ENCODE measurements around the gene PDE6D. TPM values are rescaled to one million over a fixed set of nuclear protein-coding genes. Genes with fewer than 3 reads are reported as not detected.

The PDE6D gene
- polyA plus RNA-seq, 2 donors: 14.0 to 18.8 TPM

DNA sequence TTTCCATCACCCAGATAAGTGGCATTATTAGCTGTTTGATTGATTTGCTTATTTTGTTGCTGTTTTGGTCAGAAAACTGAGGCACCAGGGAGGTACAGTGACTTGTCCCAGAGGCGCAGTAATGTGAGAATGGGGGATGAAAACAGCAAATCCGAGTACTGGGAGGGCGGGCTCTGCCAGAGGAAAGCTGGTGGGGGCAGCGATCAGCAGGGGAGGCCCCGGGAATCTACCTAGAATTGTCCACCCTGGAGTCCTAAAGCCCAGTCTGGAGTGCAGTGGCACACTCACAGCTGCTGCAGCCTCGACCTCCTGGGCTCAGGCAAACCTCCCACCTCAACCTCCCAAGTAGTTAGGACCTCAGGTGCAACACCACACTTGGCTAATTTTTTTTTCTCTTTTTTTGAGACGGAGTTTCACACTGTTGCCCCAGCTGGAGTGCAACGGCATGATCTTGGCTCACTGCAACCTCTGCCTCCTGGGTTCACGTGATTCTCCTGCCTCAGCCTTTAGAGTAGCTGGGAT lies 89.8 kb downstream of the PDE6D start:
- Histone ChIP-seq H3K36me3 (ENCODE audit: control insufficient read depth in 2 of 2, insufficient read depth in 2 of 2, low read length in 1 of 2) (no peaks in the 10 kb centered on the region), H3K27me3 (ENCODE audit: control insufficient read depth in 1 of 2, insufficient read depth in 2 of 2, low read length in 2 of 2) (no peaks in the 10 kb centered on the region), H3K9me3 (ENCODE audit: control insufficient read depth in 2 of 2, insufficient read depth in 1 of 2, low read depth in 1 of 2, low read length in 1 of 2) (no peaks in the 10 kb centered on the region), H3K27ac (ENCODE audit: low read depth in 2 of 2, low read length in 1 of 2) (no peak overlapping the region), H3K4me1 (ENCODE audit: control insufficient read depth in 2 of 2, insufficient read depth in 2 of 2, low read length in 1 of 2) (peaks cover 3 to 10% of the 10 kb centered on the region in 2 donors), H3K4me3 (ENCODE audit: low read depth in 1 of 2, low read length in 2 of 2) (no peak overlapping the region)
- 61 to 70% methylated on average over 9 of the region's 9 CpGs for WGBS, 2 donors

DNA sequence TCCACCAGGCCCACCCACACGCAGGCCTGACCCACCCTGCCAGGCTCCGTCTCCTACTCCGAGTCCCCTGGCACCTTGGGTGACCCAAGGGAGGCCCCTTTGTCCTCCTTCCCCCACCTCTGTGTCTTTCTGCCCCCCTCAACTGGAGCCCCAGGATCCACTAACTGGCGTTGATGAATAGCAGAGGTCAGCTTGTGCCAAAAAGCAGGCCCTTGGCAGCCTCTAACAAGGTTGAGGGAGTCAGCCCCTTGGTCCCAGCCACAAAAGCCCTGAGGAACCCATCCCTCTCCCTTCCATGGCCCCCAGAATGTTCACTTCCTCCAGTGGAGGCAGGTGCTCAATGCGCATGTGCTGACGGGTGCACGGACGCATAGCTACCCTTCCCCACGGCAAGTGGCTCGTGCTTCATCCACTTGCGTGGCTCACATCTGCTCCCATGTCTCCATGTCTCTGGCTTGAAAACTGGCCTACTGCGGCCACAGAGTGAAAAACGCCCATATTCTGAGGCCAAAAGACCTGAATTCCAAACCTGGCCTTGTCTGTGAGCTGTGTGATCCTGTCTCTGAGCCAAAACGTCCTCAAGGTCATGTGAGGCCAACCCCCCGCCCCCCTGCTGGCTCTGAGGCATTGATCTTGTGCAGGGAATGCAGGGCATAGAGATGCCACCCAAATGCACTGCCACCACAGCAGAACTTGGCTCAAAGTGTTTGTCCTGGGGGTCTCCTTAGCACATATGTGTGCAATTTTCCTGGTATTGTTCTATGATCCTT lies 91.8 kb downstream of the PDE6D start:
- Histone ChIP-seq H3K36me3 (ENCODE audit: control insufficient read depth in 2 of 2, insufficient read depth in 2 of 2, low read length in 1 of 2) (no peaks in the 10 kb centered on the region), H3K27me3 (ENCODE audit: control insufficient read depth in 1 of 2, insufficient read depth in 2 of 2, low read length in 2 of 2) (no peaks in the 10 kb centered on the region), H3K9me3 (ENCODE audit: control insufficient read depth in 2 of 2, insufficient read depth in 1 of 2, low read depth in 1 of 2, low read length in 1 of 2) (no peaks in the 10 kb centered on the region), H3K4me3 (ENCODE audit: low read depth in 1 of 2, low read length in 2 of 2) (no peak overlapping the region), H3K27ac (ENCODE audit: low read depth in 2 of 2, low read length in 1 of 2) (no peak overlapping the region), H3K4me1 (ENCODE audit: control insufficient read depth in 2 of 2, insufficient read depth in 2 of 2, low read length in 1 of 2) (peaks cover 3 to 10% of the 10 kb centered on the region in 2 donors)
- WGBS, 2 donors: 81 to 82% methylated on average over 15 of the region's 15 CpGs

DNA sequence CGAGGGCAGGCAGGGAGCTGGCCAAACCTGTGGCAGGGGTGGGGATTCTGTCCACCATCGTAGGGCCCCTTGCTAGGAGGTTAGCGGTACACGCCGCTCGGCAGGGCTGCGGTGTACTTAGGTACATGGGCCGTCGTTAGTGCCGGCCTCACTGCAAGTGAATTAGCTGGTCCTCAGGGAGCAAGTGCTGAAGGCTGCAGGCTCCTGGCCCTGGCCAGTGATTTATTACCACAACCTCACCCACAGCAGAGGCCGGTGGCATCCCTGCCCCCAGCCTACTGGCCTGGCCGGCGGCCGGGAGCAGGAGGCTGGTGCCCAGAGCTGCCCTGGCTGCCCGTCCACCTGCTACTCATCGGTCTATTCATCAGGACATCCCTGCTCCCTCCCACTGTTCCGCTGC lies 92.4 kb downstream of the PDE6D start:
- no peak overlapping the region for H3K4me3 ChIP-seq (ENCODE audit: low read depth in 1 of 2, low read length in 2 of 2)
- peaks cover 3 to 10% of the 10 kb centered on the region in 2 donors for H3K4me1 ChIP-seq (ENCODE audit: control insufficient read depth in 2 of 2, insufficient read depth in 2 of 2, low read length in 1 of 2)
- WGBS, 2 donors: 89 to 90% methylated on average over 14 to 17 of the region's 17 CpGs
- H3K9me3 ChIP-seq (ENCODE audit: control insufficient read depth in 2 of 2, insufficient read depth in 1 of 2, low read depth in 1 of 2, low read length in 1 of 2): no peaks in the 10 kb centered on the region
- H3K27me3 ChIP-seq (ENCODE audit: control insufficient read depth in 1 of 2, insufficient read depth in 2 of 2, low read length in 2 of 2): no peaks in the 10 kb centered on the region
- no peak overlapping the region for H3K27ac ChIP-seq (ENCODE audit: low read depth in 2 of 2, low read length in 1 of 2)
- no peaks in the 10 kb centered on the region for H3K36me3 ChIP-seq (ENCODE audit: control insufficient read depth in 2 of 2, insufficient read depth in 2 of 2, low read length in 1 of 2)

DNA sequence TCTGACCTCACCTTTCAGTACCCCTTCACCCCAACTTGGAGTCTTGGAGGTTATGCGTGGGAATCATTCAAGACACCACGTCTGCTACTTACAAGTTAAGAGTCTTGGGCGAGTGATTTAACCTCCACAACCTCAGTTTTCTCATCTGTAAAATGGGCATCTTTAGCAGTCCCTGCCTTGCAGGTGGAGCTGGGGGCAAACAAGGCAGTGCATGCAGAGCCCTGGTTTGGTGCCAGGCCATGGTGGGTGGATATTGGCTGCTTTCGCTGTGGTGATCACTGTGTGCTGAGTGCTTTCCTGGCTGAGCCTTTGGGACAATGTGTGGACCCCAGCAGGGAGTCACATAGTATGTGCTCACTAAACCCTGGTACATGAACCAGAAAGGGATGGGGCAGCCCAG lies 93.1 kb downstream of the PDE6D start:
- Histone ChIP-seq H3K36me3 (ENCODE audit: control insufficient read depth in 2 of 2, insufficient read depth in 2 of 2, low read length in 1 of 2) (no peaks in the 10 kb centered on the region), H3K9me3 (ENCODE audit: control insufficient read depth in 2 of 2, insufficient read depth in 1 of 2, low read depth in 1 of 2, low read length in 1 of 2) (no peaks in the 10 kb centered on the region), H3K4me3 (ENCODE audit: low read depth in 1 of 2, low read length in 2 of 2) (no peak overlapping the region), H3K27me3 (ENCODE audit: control insufficient read depth in 1 of 2, insufficient read depth in 2 of 2, low read length in 2 of 2) (no peaks in the 10 kb centered on the region), H3K27ac (ENCODE audit: low read depth in 2 of 2, low read length in 1 of 2) (no peak overlapping the region), H3K4me1 (ENCODE audit: control insufficient read depth in 2 of 2, insufficient read depth in 2 of 2, low read length in 1 of 2) (peaks cover under 1 to 7% of the 10 kb centered on the region in 2 donors)
- 96 to 97% methylated on average over 4 of the region's 4 CpGs for WGBS, 2 donors

DNA sequence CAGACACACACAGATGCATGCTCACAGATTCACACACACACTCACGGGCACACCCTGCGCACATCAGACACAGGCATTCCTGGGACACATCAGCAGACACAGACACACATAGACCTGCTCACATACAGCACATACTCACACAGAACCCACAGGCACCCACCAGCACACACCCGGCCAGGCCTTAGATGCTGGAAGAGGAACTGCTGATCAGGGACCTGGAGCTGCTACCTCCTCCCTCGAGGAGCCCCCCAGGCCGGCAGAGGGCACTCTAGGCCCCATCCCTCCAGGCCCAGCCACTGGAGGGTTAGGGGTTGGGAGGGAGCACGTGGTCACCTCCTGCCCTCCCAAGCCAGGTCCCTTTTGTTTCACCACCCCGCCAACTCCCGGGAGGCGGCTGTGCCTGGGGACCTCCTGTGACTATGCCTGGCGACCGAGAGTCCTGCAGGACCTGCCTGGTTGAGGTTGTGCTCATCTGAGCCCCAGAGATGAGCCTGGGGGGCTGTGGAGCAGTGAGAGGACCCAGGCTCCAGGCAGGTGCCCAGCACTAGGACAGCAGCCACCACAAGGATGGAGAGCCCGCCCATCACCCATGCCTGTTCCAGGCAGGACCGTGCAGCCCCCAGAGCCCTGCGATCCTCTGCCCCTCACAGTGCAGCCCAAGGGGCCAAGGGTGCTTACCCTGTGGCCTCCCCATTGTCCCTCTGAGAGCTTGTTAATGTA lies 93.8 kb downstream of the PDE6D start:
- 42 to 49% methylated on average over 14 of the region's 14 CpGs for WGBS, 2 donors
- Histone ChIP-seq H3K4me3 (ENCODE audit: low read depth in 1 of 2, low read length in 2 of 2) (no peak overlapping the region), H3K36me3 (ENCODE audit: control insufficient read depth in 2 of 2, insufficient read depth in 2 of 2, low read length in 1 of 2) (no peaks in the 10 kb centered on the region), H3K27ac (ENCODE audit: low read depth in 2 of 2, low read length in 1 of 2) (no peak overlapping the region), H3K9me3 (ENCODE audit: control insufficient read depth in 2 of 2, insufficient read depth in 1 of 2, low read depth in 1 of 2, low read length in 1 of 2) (no peaks in the 10 kb centered on the region), H3K27me3 (ENCODE audit: control insufficient read depth in 1 of 2, insufficient read depth in 2 of 2, low read length in 2 of 2) (no peaks in the 10 kb centered on the region), H3K4me1 (ENCODE audit: control insufficient read depth in 2 of 2, insufficient read depth in 2 of 2, low read length in 1 of 2) (peaks cover 2% of the 10 kb centered on the region in 2 donors)

DNA sequence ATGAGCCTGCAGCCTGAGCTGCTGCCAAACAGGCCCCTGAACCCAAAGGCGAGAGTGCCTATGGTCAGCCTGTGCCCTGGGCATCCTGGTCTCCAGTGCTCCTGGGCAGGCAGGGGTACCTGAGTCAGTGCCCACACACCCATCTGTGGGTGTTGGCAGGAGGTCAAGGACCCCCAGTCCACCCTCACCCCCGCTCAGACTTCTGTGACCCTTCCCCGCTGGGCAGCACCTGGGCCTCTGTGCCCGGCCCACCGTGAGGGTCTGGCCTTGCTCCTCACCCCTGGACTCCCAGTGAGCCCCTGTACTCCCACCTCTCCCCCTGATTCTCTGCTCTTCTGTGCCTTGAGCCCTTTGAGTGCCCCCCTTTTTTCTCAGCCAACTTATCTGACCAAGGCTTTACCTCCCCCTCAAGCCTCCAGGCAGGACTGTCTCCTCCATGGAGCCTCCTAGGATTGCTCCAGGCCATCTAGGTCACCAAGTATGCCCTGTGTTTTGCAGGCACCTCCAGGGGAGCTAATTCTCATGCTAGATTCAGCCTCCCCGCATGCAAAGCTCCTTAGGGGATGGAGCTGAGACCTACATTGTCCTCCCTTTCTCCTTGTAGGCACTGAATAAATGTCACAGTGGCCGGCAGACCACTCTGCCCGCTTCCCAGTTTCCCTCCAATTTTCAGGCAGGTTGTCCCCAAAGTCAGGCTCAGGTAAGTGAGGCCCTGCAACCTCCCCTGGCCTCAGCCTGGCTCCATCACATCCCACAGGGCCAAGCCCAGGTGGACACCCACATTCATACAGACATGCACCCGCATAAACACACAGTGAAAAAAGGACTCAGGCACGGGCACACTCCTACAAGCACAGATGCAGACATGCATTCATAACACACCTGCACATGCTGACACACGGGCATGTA lies 94.6 kb downstream of the PDE6D start:
- Histone ChIP-seq H3K27me3 (ENCODE audit: control insufficient read depth in 1 of 2, insufficient read depth in 2 of 2, low read length in 2 of 2) (no peaks in the 10 kb centered on the region), H3K4me3 (ENCODE audit: low read depth in 1 of 2, low read length in 2 of 2) (no peak overlapping the region), H3K27ac (ENCODE audit: low read depth in 2 of 2, low read length in 1 of 2) (no peak overlapping the region), H3K9me3 (ENCODE audit: control insufficient read depth in 2 of 2, insufficient read depth in 1 of 2, low read depth in 1 of 2, low read length in 1 of 2) (no peaks in the 10 kb centered on the region), H3K4me1 (ENCODE audit: control insufficient read depth in 2 of 2, insufficient read depth in 2 of 2, low read length in 1 of 2) (peaks cover 2% of the 10 kb centered on the region in 2 donors), H3K36me3 (ENCODE audit: control insufficient read depth in 2 of 2, insufficient read depth in 2 of 2, low read length in 1 of 2) (no peaks in the 10 kb centered on the region)
- 89 to 91% methylated on average over 11 of the region's 11 CpGs for WGBS, 2 donors

DNA sequence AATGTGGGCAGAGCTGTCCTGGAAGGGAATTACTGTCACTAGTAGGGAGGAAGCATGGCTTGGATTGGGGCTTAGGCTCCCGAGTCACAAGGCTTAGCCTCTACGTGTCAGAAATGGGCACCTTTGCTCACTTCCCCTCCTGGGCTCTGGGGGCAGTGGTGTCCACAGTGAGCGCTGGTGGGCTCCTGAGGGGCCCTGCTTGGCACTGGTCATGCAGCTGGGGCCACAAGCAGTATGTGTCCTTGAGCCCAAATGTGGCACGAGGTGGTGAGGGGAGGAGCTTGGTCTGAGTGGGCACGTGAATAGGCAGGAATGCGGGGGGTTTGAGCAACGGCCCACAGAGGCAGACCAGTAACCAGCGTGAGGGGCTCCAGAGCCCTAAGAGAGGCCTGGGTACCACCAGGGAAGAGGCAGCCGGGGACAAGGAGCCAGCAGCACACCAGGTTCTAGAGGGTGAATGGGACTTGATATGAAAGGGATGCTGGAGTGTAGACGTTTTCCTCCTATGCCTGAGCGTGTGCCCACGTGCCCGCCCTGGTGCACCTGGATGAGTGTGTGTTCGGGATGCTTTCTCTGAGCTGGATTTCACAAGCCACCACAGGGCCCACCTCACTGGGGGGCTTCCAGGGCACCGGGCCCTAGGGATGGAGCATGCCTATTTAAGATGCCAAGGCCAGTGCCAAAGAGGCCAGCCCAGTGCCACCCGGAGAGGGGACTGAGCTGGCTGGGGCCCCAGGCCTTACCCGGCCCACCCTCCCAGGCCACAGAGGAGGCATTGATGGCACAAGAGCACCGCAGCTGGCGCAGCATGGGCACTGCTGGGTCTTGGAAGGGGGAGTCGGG lies 95.5 kb downstream of the PDE6D start:
- WGBS, 2 donors: 65 to 75% methylated on average over 20 of the region's 20 CpGs
- no peak overlapping the region for H3K27ac ChIP-seq (ENCODE audit: low read depth in 2 of 2, low read length in 1 of 2)
- H3K36me3 ChIP-seq (ENCODE audit: control insufficient read depth in 2 of 2, insufficient read depth in 2 of 2, low read length in 1 of 2): no peaks in the 10 kb centered on the region
- peaks cover 2% of the 10 kb centered on the region in 2 donors for H3K4me1 ChIP-seq (ENCODE audit: control insufficient read depth in 2 of 2, insufficient read depth in 2 of 2, low read length in 1 of 2)
- no peaks in the 10 kb centered on the region for H3K27me3 ChIP-seq (ENCODE audit: control insufficient read depth in 1 of 2, insufficient read depth in 2 of 2, low read length in 2 of 2)
- no peak overlapping the region for H3K4me3 ChIP-seq (ENCODE audit: low read depth in 1 of 2, low read length in 2 of 2)
- no peaks in the 10 kb centered on the region for H3K9me3 ChIP-seq (ENCODE audit: control insufficient read depth in 2 of 2, insufficient read depth in 1 of 2, low read depth in 1 of 2, low read length in 1 of 2)

DNA sequence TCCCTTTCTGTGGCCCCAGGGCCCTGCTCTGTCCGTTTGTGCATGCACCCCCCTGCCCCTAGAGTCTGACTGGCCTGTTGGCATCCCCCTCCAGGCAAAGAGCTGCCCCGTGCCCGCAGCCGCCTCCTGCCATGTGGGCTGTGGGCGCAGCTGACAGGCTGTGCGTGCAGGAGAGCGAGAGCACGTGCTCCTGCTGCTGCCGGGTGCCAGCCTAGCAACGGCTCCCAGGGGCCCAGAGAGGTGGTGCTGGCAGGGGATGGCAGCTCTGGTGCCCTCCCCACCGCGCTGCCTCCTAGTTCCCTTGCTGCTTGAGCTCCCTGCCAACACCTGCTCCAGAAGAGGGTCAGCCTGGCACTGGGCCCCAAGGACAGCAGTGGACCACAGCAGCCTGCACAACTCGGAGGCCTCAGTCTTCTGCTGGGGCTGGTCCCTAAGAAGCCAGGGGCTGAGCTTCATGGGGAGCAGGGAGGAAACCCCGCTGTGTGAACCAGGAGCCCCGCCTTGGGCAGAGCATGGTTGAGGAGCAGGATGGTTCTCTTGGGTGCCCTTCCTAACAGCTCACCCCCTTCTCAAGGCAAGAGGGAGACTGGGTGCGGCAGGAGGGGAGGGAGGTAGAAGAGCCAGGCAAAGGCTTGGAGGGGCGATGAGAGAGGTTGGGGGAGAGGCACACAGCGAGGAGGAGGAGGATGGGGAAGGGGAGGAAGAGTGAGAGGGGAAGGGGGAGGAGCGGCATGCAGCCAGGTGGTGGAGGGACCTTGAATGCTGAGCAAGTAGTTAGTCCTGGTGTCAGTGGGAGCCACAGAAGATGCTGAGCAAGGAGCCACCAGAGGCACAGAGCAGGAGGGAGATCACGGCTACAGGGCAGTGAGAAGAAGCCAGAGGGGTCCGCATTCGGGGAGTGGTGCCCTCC lies 96.5 kb downstream of the PDE6D start:
- Histone ChIP-seq H3K4me3 (ENCODE audit: low read depth in 1 of 2, low read length in 2 of 2) (no peak overlapping the region), H3K4me1 (ENCODE audit: control insufficient read depth in 2 of 2, insufficient read depth in 2 of 2, low read length in 1 of 2) (peaks cover 2 to 4% of the 10 kb centered on the region in 2 donors), H3K9me3 (ENCODE audit: control insufficient read depth in 2 of 2, insufficient read depth in 1 of 2, low read depth in 1 of 2, low read length in 1 of 2) (no peaks in the 10 kb centered on the region), H3K36me3 (ENCODE audit: control insufficient read depth in 2 of 2, insufficient read depth in 2 of 2, low read length in 1 of 2) (no peaks in the 10 kb centered on the region), H3K27me3 (ENCODE audit: control insufficient read depth in 1 of 2, insufficient read depth in 2 of 2, low read length in 2 of 2) (no peaks in the 10 kb centered on the region), H3K27ac (ENCODE audit: low read depth in 2 of 2, low read length in 1 of 2) (no peak overlapping the region)
- WGBS, 2 donors: 74 to 76% methylated on average over 22 of the region's 22 CpGs

All from esophagus (tissue), 2 donors.